Neural cell (in vitro differentiated cells): Measurements from ENCODE around the gene GFRA3. TPM values are rescaled to one million over a fixed set of nuclear protein-coding genes. Genes with fewer than 3 reads are reported as not detected.

ENCODE experiments used
- polyA plus RNA-seq: library from polyadenylated mRNA; depleted of rRNA; stranded (reverse); fragments of >200 nt; gene quantifications from 2 replicates; pipeline ENCODE4 v1.2.3, GENCODE V29; 2014

GFRA3 gene
- polyA plus RNA-seq, 1 donor from 2014 or later, result not detected

Other genes starting within 250 kb of the GFRA3 start
- gene FAM13B, start 241.5 kb downstream of the GFRA3 start, polyA plus RNA-seq, result 51.9 and 61.6 TPM in 2 replicates
- gene WNT8A, start 190.6 kb downstream of the GFRA3 start, polyA plus RNA-seq, result 0.26 and 0.60 TPM in 2 replicates
- gene NME5, start 135.2 kb downstream of the GFRA3 start, polyA plus RNA-seq, result 12.8 and 17.0 TPM in 2 replicates
- gene BRD8, start 96.0 kb downstream of the GFRA3 start, polyA plus RNA-seq, result 96.1 and 118 TPM in 2 replicates
- 1.9 and 2.1 TPM in 2 replicates for gene KIF20A, start 95.5 kb downstream of the GFRA3 start, polyA plus RNA-seq
- gene CDC23, start 61.3 kb downstream of the GFRA3 start, polyA plus RNA-seq, result 40.8 and 52.9 TPM in 2 replicates
- gene CDC25C, start 57.2 kb upstream of the GFRA3 start, polyA plus RNA-seq, result 0.71 and 1.3 TPM in 2 replicates
- gene FAM53C, start 63.6 kb upstream of the GFRA3 start, polyA plus RNA-seq, result 44.2 and 52.1 TPM in 2 replicates
- gene KDM3B, start 78.1 kb upstream of the GFRA3 start, polyA plus RNA-seq, result 58.7 and 60.9 TPM in 2 replicates
- 146 and 177 TPM in 2 replicates for gene REEP2, start 164.4 kb upstream of the GFRA3 start, polyA plus RNA-seq
- 8.9 and 15.6 TPM in 2 replicates for gene EGR1, start 190.9 kb upstream of the GFRA3 start, polyA plus RNA-seq